GM18517 (cell line): ENCODE results near the gene DHX36.

Source experiments
- ATAC-seq: cut with Tn5 transposase; IDR thresholded peaks from one replicate; pipeline ENCODE4 v1.9.1; 2021; ENCODE audit warnings: mild to moderate bottlenecking, moderate library complexity; ENCODE audit not compliant: unreplicated experiment

The DHX36 gene

DNA sequence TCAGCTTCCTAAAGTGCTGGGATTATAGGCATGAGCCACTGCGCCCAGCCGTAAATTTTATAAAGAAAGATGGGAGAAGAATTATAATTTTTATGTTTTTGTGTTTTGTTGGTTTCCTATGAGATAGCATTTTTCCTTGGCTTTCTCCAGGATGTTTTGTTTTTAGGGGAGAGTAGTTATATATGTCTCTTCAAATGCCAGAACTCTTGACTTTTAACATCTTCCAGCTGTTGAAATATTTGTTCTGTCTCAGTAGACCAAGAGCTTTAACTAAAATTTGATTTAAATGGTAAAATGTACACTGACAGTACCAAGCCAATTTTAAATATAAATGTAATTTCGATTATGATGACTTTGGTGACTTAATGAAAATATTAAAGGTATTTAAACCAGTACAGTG, 96.8 kb downstream of the DHX36 start:
- no peak for ATAC-seq

DNA sequence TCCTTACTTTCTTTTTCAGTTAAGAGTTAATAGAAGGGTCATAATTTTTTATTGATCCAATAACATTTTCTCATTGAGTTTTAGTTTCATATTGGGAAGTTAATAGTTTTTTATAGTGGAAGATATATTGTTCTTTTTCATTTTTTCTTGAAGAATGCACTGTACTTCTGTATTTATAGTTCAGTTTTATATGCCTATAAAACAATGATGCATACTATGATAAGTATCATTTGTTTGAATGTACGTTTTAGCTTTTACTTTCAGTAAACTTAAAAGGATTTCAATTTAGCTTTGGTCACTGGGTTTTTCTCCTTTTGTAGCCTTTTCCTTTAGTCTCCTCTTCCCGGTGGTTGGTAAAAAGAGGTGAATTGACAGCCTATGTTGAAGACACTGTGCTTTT, 98.8 kb downstream of the DHX36 start:
- no peak for ATAC-seq

DNA sequence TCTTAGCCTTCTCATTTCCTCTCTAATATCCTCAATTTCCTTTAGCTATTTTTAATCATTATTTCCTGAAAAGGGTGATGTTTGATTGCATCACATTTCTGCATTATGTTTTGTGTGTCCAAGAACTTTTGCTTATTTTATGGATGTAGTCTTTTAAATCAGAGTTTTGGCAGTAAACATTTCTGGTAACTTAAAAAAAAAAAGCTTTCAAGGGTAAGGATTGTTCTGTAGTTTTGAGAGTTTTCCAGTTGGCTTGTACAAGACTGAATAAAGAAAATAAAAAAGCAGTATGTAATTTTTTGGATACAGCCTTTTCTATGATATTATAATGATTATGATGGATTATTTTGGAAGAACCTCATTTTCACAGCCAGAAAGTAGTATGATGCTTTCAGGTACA, 99.4 kb downstream of the DHX36 start:
- ATAC-seq, result no peak

GRCh38 chr3:154224366-154224765, 99.9 kb downstream of the DHX36 start:
- no peak for ATAC-seq

DNA sequence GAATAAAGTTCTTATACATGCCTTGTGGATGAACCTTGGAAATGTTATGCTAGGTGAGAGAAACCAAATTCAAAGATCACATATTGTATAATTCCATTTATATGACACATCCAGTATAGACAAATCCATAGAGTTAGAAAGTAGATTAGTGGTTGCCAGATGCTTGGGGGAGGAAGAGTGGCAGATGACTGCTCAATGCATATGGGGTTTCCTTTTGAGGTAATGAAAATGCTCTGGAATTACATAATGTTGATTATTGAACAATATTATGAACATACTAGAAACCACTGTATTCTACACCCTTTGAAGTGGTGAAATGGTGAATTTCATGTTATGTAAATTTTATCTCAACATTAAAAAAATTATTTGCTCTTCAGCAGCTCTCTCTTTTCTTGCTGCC, 100.8 kb downstream of the DHX36 start:
- ATAC-seq, result no peak
